H1 (cell line): ENCODE measurements around the gene CCDC30. TPM values are rescaled to one million over a fixed set of nuclear protein-coding genes. Genes with fewer than 3 reads are reported as not detected.

ENCODE experiments used
- CTCF ChIA-PET: fragments of 300-600 bp; sonication (Branson Sonifier 250); formaldehyde crosslinking; loops from one replicate; lab custom pipeline; 2021; ENCODE audit not compliant: partially characterized antibody; lab: Charles Lee
- POLR2A ChIA-PET: fragments of 300-600 bp; sonication (Branson Sonifier 250); formaldehyde crosslinking; loops from one replicate; lab custom pipeline; 2021; ENCODE audit warnings: inconsistent platforms; ENCODE audit not compliant: partially characterized antibody; lab: Charles Lee
- DNase-seq, 2 experiments: peaks; one replicate each; pipeline versions ENCODE4 v3.0.0 to v3.0.0-alpha.2; 2010 to 2022; ENCODE audit warnings: low spot score in 2 of 2, low read depth in 1 of 2, mixed read lengths in 1 of 2
- FAIRE-seq: peaks from 2 replicates; lab custom pipeline; 2011; peaks lifted over from hg19 to GRCh38; lab: Jason Lieb, UNC
- H2AFZ ChIP-seq: 2 replicates; pipeline ENCODE4 v1.8.1; 2012; ENCODE audit warnings: low read length, inconsistent platforms
- H2AK5ac ChIP-seq: 2 replicates; pipeline ENCODE4 v1.6.1; 2013; ENCODE audit warnings: low read depth, low read length
- H2BK120ac ChIP-seq: replicated peaks from 2 replicates; pipeline ENCODE3; 2013; ENCODE audit warnings: low read depth, low read length, inconsistent platforms
- H2BK12ac ChIP-seq: 2 replicates; pipeline ENCODE4 v1.6.1; 2013; ENCODE audit warnings: low read depth, low read length
- H2BK15ac ChIP-seq: 2 replicates; pipeline ENCODE4 v1.6.1; 2013; ENCODE audit warnings: low read length
- H2BK20ac ChIP-seq: 2 replicates; pipeline ENCODE4 v1.6.1; 2013; ENCODE audit warnings: low read length
- H2BK5ac ChIP-seq: 2 replicates; pipeline ENCODE4 v1.6.1; 2013; ENCODE audit warnings: low read depth, low read length
- H3K14ac ChIP-seq: 2 replicates; pipeline ENCODE4 v1.6.1; 2013; ENCODE audit warnings: inconsistent platforms; ENCODE audit not compliant: insufficient read length
- H3K18ac ChIP-seq: 2 replicates; pipeline ENCODE4 v1.6.1; 2013; ENCODE audit warnings: low read length; ENCODE audit errors: extremely low read depth
- H3K23ac ChIP-seq: 2 replicates; pipeline ENCODE4 v1.6.1; 2013; ENCODE audit warnings: inconsistent platforms; ENCODE audit not compliant: insufficient read length
- H3K23me2 ChIP-seq: 2 replicates; pipeline ENCODE4 v1.6.1; 2013; ENCODE audit warnings: low read depth, low read length
- H3K27ac ChIP-seq: 2 replicates; pipeline ENCODE4 v1.6.1; 2011; ENCODE audit warnings: low read depth, low read length, inconsistent platforms
- H3K27me3 ChIP-seq, 4 experiments: replicated peaks in 1 of 4; 1 replicate in 1 of 4; 2 replicates in 3 of 4; pipeline versions ENCODE4 v1.6.1 to v1.8.1; 2011 to 2013; ENCODE audit warnings: low read length in 3 of 4, mild to moderate bottlenecking in 3 of 4, inconsistent platforms in 2 of 4, mixed read lengths in 2 of 4, moderate library complexity in 1 of 4; ENCODE audit not compliant: control insufficient read depth in 3 of 4, insufficient read depth in 3 of 4; ENCODE audit errors: extremely low read depth in 1 of 4
- H3K36me3 ChIP-seq, 4 experiments: 2 replicates each; pipeline versions ENCODE4 v1.6.1 to v1.8.1; 2011 to 2013; ENCODE audit warnings: mild to moderate bottlenecking in 4 of 4, low read length in 3 of 4, moderate library complexity in 2 of 4, control low read depth in 1 of 4, inconsistent platforms in 1 of 4; ENCODE audit not compliant: insufficient read depth in 4 of 4, control insufficient read depth in 2 of 4
- H3K4ac ChIP-seq: replicated peaks from 2 replicates; pipeline ENCODE3; 2013; ENCODE audit warnings: low read length, low read depth, mixed read lengths, inconsistent platforms; ENCODE audit not compliant: insufficient read length
- H3K4me1 ChIP-seq, 4 experiments: replicated peaks in 1 of 4; 1 replicate in 1 of 4; 2 replicates in 3 of 4; pipeline versions ENCODE4 v1.6.1 to v1.8.1; 2011 to 2013; ENCODE audit warnings: low read length in 3 of 4, inconsistent platforms in 2 of 4, mixed read lengths in 1 of 4; ENCODE audit not compliant: insufficient read depth in 4 of 4, control insufficient read depth in 3 of 4
- H3K4me2 ChIP-seq, 2 experiments: 2 replicates each; pipeline versions ENCODE4 v1.6.1 to v1.8.1; 2011 to 2013; ENCODE audit warnings: low read depth in 2 of 2, low read length in 2 of 2, control low read depth in 1 of 2, inconsistent platforms in 1 of 2, mild to moderate bottlenecking in 1 of 2; ENCODE audit not compliant: insufficient read depth in 1 of 2
- H3K4me3 ChIP-seq, 4 experiments: fragments of 200-600, 300-600 bp in 1 of 4; sonication (generic), shearing (Covaris generic), sonication (Bioruptor Twin) in 1 of 4; 2 replicates each; pipeline versions ENCODE4 v1.5.1 to v1.8.1; 2011 to 2016; ENCODE audit warnings: low read length in 4 of 4, low read depth in 3 of 4, control low read depth in 2 of 4, inconsistent platforms in 2 of 4, mild to moderate bottlenecking in 2 of 4, mixed read lengths in 1 of 4, moderate library complexity in 1 of 4; ENCODE audit not compliant: insufficient read depth in 2 of 4; ENCODE audit errors: extremely low read depth in 1 of 4
- H3K56ac ChIP-seq: replicated peaks from 2 replicates; pipeline ENCODE3; 2013; ENCODE audit warnings: low read depth, mild to moderate bottlenecking, mixed read lengths, low read length, inconsistent platforms; ENCODE audit not compliant: insufficient read length
- H3K79me1 ChIP-seq: 2 replicates; pipeline ENCODE4 v1.6.1; 2013; ENCODE audit warnings: low read depth, low read length, control low read depth
- H3K79me2 ChIP-seq, 2 experiments: 2 replicates each; pipeline versions ENCODE4 v1.6.1 to v1.8.1; 2012 to 2013; ENCODE audit warnings: low read length in 2 of 2, mild to moderate bottlenecking in 2 of 2, inconsistent platforms in 1 of 2; ENCODE audit not compliant: insufficient read depth in 2 of 2, control insufficient read depth in 1 of 2
- H3K9ac ChIP-seq, 4 experiments: replicated peaks in 1 of 4; 1 replicate in 1 of 4; 2 replicates in 3 of 4; pipeline versions ENCODE4 v1.6.1 to v1.8.1; 2011 to 2013; ENCODE audit warnings: low read depth in 3 of 4, low read length in 3 of 4, control low read depth in 2 of 4, mild to moderate bottlenecking in 2 of 4, moderate library complexity in 2 of 4, inconsistent platforms in 1 of 4; ENCODE audit errors: extremely low read depth in 1 of 4
- H3K9me3 ChIP-seq, 2 experiments: 2 replicates each; pipeline versions ENCODE4 v1.6.1 to v1.8.1; 2012 to 2013; ENCODE audit warnings: mild to moderate bottlenecking in 2 of 2, moderate library complexity in 2 of 2, control low read depth in 1 of 2, inconsistent platforms in 1 of 2, low read depth in 1 of 2, low read length in 1 of 2, mixed read lengths in 1 of 2; ENCODE audit not compliant: insufficient read depth in 2 of 2
- H4K20me1 ChIP-seq, 2 experiments: replicated peaks in 1 of 2; 2 replicates each; pipeline versions ENCODE3 to v1.8.1; 2011 to 2013; ENCODE audit warnings: inconsistent platforms in 2 of 2, low read length in 2 of 2, mild to moderate bottlenecking in 1 of 2; ENCODE audit not compliant: insufficient read depth in 2 of 2, control insufficient read depth in 1 of 2
- H4K5ac ChIP-seq: 2 replicates; pipeline ENCODE4 v1.6.1; 2013; ENCODE audit warnings: low read length, low read depth, mixed read lengths, inconsistent platforms; ENCODE audit not compliant: insufficient read length
- H4K8ac ChIP-seq: 2 replicates; pipeline ENCODE4 v1.8.0; 2013; ENCODE audit warnings: mild to moderate bottlenecking, moderate library complexity, low read length, inconsistent platforms; ENCODE audit not compliant: insufficient read depth; ENCODE audit errors: extremely low read depth
- H4K91ac ChIP-seq: replicated peaks from 2 replicates; pipeline ENCODE3; 2013; ENCODE audit warnings: low read length, mixed read lengths, inconsistent platforms; ENCODE audit not compliant: insufficient read length
- BCL11A ChIP-seq, 2 experiments: IDR thresholded peaks; one replicate each; pipeline ENCODE4 v1.6.1; 2011; ENCODE audit warnings: low read depth in 2 of 2, low read length in 2 of 2, mild to moderate bottlenecking in 2 of 2
- CHD2 ChIP-seq: IDR thresholded peaks from 2 replicates; pipeline ENCODE4 v1.6.1; 2012; ENCODE audit warnings: low read length, improper control_type of control experiment
- EP300 ChIP-seq, 2 experiments: IDR thresholded peaks; 1 replicate in 1 of 2; 2 replicates in 1 of 2; pipeline ENCODE4 v1.6.1; 2011 to 2012; ENCODE audit warnings: low read depth in 2 of 2, low read length in 2 of 2, mild to moderate bottlenecking in 2 of 2, borderline replicate concordance in 1 of 2, inconsistent platforms in 1 of 2, moderate library complexity in 1 of 2
- HDAC2 ChIP-seq, 2 experiments: fragments of 300-600 bp in 1 of 2; sonication (generic) in 1 of 2; IDR thresholded peaks; 2 replicates each; pipeline ENCODE4 v1.6.1; 2011 to 2012; ENCODE audit warnings: low read depth in 2 of 2, low read length in 2 of 2, mild to moderate bottlenecking in 2 of 2, moderate library complexity in 2 of 2, borderline replicate concordance in 1 of 2, inconsistent platforms in 1 of 2
- MAFK ChIP-seq: IDR thresholded peaks from 2 replicates; pipeline ENCODE4 v1.6.1; 2012; ENCODE audit warnings: low read depth, mild to moderate bottlenecking, improper control_type of control experiment, low read length
- RXRA ChIP-seq: IDR thresholded peaks from 2 replicates; pipeline ENCODE4 v1.6.1; 2011; ENCODE audit warnings: low read depth, mild to moderate bottlenecking, low read length, moderate library complexity; ENCODE audit not compliant: insufficient read depth
- SAP30 ChIP-seq: fragments of 300-600 bp; sonication (generic); IDR thresholded peaks from 2 replicates; pipeline ENCODE4 v1.7.1; 2012; ENCODE audit warnings: low read length, moderate library complexity, mild to moderate bottlenecking, inconsistent platforms; ENCODE audit not compliant: insufficient read depth, insufficient replicate concordance
- SP2 ChIP-seq: IDR thresholded peaks from 2 replicates; pipeline ENCODE4 v1.6.1; 2012; ENCODE audit warnings: mild to moderate bottlenecking, low read length, inconsistent platforms
- WGBS, 2 experiments: shearing (Covaris generic) in 1 of 2; methylation state at CpG; one replicate each; pipeline versions ENCODE4 v1.1.6 to v1.1.7; 2013 to 2015; ENCODE audit warnings: low lambda C conversion rate in 2 of 2, mixed read lengths in 2 of 2, inconsistent platforms in 1 of 2, low coverage in 1 of 2, missing lambda C conversion rate in 1 of 2; ENCODE audit not compliant: insufficient replicate concordance in 2 of 2, insufficient coverage in 1 of 2, insufficient read length in 1 of 2; ENCODE audit errors: extremely low coverage in 1 of 2, missing lambda C conversion rate in 1 of 2; 5-methylcytosine and 5-hydroxymethylcytosine counted together
- polyA plus RNA-seq, 7 experiments: library from polyadenylated mRNA; depleted of rRNA in 3 of 7; stranded (reverse) in 5 of 7; unstranded in 2 of 7; fragments of >200 nt in 5 of 7; fragments of 200-250 nt in 2 of 7; gene quantifications; 1 replicate in 5 of 7; 2 replicates in 1 of 7; 4 replicates in 1 of 7; pipeline versions ENCODE4 v1.2.1 to v1.2.3, GENCODE V29; 2011 to 2013; ENCODE audit warnings: missing spikeins in 2 of 7, mixed read lengths in 2 of 7
- total RNA-seq: library from RNA; stranded (reverse); fragmentation: NEBNext Ultra II Directional; extraction: Animal tissue kit (Norgen Biotek cat#: 25700); gene quantifications from 2 replicates; pipeline ENCODE4 v1.2.1, GENCODE V29; 2021
- TF ChIP-seq, protein P1 (sequence below): IDR thresholded peaks from 2 replicates; pipeline ENCODE4 v1.6.1; 2011; ENCODE audit warnings: low read length, improper control_type of control experiment
- TF ChIP-seq, protein P2 (sequence below), 3 experiments: IDR thresholded peaks; 1 replicate in 2 of 3; 2 replicates in 1 of 3; pipeline versions ENCODE4 v1.5.1 to v1.6.1; 2011; ENCODE audit warnings: low read length in 3 of 3, mild to moderate bottlenecking in 3 of 3, inconsistent platforms in 2 of 3, low read depth in 1 of 3, moderate library complexity in 1 of 3; ENCODE audit not compliant: insufficient read depth in 1 of 3; ENCODE audit errors: control extremely low read depth in 1 of 3

The CCDC30 gene
- total and polyA plus RNA-seq, 2 of the 8 experiments (the other 6 are each of a cell fraction or from before 2014, with no cell fraction given): 0.60 to 1.8 TPM

- no peaks in the 10 kb centered on the region for H3K4me1 ChIP-seq
- FAIRE-seq: no peak
- TF ChIP-seq MAFK: no peak
- TF ChIP-seq SP2: no peak
- TF ChIP-seq RXRA: no peak
- no peak for TF ChIP-seq BCL11A (IDR thresholded peaks at IDR 0.05; ENCODE audit: low read depth in 2 of 2, low read length in 2 of 2)
- no peak for TF ChIP-seq HDAC2 (IDR thresholded peaks at IDR 0.05; ENCODE audit: borderline replicate concordance in 1 of 2, low read depth in 2 of 2, low read length in 2 of 2)
- TF ChIP-seq, protein P1, sequence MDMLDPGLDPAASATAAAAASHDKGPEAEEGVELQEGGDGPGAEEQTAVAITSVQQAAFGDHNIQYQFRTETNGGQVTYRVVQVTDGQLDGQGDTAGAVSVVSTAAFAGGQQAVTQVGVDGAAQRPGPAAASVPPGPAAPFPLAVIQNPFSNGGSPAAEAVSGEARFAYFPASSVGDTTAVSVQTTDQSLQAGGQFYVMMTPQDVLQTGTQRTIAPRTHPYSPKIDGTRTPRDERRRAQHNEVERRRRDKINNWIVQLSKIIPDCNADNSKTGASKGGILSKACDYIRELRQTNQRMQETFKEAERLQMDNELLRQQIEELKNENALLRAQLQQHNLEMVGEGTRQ: no peak
- TF ChIP-seq, protein P2, sequence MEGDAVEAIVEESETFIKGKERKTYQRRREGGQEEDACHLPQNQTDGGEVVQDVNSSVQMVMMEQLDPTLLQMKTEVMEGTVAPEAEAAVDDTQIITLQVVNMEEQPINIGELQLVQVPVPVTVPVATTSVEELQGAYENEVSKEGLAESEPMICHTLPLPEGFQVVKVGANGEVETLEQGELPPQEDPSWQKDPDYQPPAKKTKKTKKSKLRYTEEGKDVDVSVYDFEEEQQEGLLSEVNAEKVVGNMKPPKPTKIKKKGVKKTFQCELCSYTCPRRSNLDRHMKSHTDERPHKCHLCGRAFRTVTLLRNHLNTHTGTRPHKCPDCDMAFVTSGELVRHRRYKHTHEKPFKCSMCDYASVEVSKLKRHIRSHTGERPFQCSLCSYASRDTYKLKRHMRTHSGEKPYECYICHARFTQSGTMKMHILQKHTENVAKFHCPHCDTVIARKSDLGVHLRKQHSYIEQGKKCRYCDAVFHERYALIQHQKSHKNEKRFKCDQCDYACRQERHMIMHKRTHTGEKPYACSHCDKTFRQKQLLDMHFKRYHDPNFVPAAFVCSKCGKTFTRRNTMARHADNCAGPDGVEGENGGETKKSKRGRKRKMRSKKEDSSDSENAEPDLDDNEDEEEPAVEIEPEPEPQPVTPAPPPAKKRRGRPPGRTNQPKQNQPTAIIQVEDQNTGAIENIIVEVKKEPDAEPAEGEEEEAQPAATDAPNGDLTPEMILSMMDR (IDR thresholded peaks at IDR 0.05; ENCODE audit: control extremely low read depth in 1 of 3, insufficient read depth in 1 of 3, low read depth in 1 of 3, low read length in 3 of 3): no peak
- no peak for TF ChIP-seq SAP30
- no peak for TF ChIP-seq EP300 (IDR thresholded peaks at IDR 0.05; ENCODE audit: borderline replicate concordance in 1 of 2, low read depth in 2 of 2, low read length in 2 of 2)
- no peak for TF ChIP-seq CHD2
These were observed 6.6 kb downstream of the CCDC30 start for GRCh38 chr1:42469727-42470126.

More at GRCh38 chr1:42469727-42470126, 6.6 kb downstream of the CCDC30 start:
- Histone ChIP-seq H4K20me1 (peaks cover 0 to 2% of the 10 kb centered on the region in 2 experiments), H4K91ac (no peak overlapping the region), H3K79me2 (no peaks in the 10 kb centered on the region), H2AK5ac (no peak overlapping the region), H3K56ac (no peak overlapping the region), H3K9me3 (no peaks in the 10 kb centered on the region), H2BK20ac (no peak overlapping the region), H3K23ac (no peak overlapping the region), H3K4me3 (no peak overlapping the region), H3K27me3 (no peaks in the 10 kb centered on the region), H3K4me2 (no peak overlapping the region), H3K79me1 (no peaks in the 10 kb centered on the region), H2BK12ac (no peak overlapping the region), H4K5ac (no peak overlapping the region), H3K23me2 (no peaks in the 10 kb centered on the region), H2BK5ac (no peak overlapping the region), H2AFZ (no peak overlapping the region), H3K27ac (no peak overlapping the region), H2BK120ac (no peak overlapping the region), H3K14ac (no peak overlapping the region), H3K36me3 (no peaks in the 10 kb centered on the region), H4K8ac (no peak overlapping the region), H3K4ac (no peak overlapping the region), H3K18ac (no peak overlapping the region), H2BK15ac (no peak overlapping the region), H3K9ac (no peak overlapping the region)
- WGBS, 2 experiments: 94% methylated on average over 2 of the region's 2 CpGs; no CpG with 5 or more reads in 1 of the 2 experiments
- DNase-seq: no peak
- POLR2A ChIA-PET: no interaction called here
- CTCF ChIA-PET: interaction anchor here (1.5 kb wide), 1 partner anchor 10 kb away, joined by 4 read pairs; no protein-coding TSS in a partner anchor
